ENCODE data around the gene DCC.

DCC gene

GRCh38 chr18:52504589-52504988 lies 164.6 kb downstream of the DCC start:
- no peak for DNase-seq

GRCh38 chr18:52510139-52510538 lies 170.1 kb downstream of the DCC start:
- no peak for DNase-seq

- no peak for DNase-seq
Observed at GRCh38 chr18:52518086-52518485, 178.1 kb downstream of the DCC start.

GRCh38 chr18:52519021-52519420 lies 179.0 kb downstream of the DCC start:
- DNase-seq = no peak

- no peak for DNase-seq
Observed at GRCh38 chr18:52523566-52523965, 183.6 kb downstream of the DCC start.

- no peak for DNase-seq
Observed at GRCh38 chr18:52531836-52532235, 191.8 kb downstream of the DCC start.

- no peak for DNase-seq
Observed at GRCh38 chr18:52536039-52536438, 196.0 kb downstream of the DCC start.

GRCh38 chr18:52537261-52537660 lies 197.3 kb downstream of the DCC start:
- DNase-seq = no peak

- DNase-seq = peak; percentile 52
Observed at GRCh38 chr18:52541056-52541455, 201.1 kb downstream of the DCC start.

- DNase-seq = no peak
Observed at GRCh38 chr18:52544086-52544485, 204.1 kb downstream of the DCC start.

- DNase-seq = no peak
Observed at GRCh38 chr18:52546686-52547346, 206.8 kb downstream of the DCC start.

- DNase-seq = no peak
Observed at GRCh38 chr18:52553441-52553840, 213.4 kb downstream of the DCC start.

- no peak for DNase-seq
Observed at GRCh38 chr18:52554180-52554579, 214.2 kb downstream of the DCC start.

GRCh38 chr18:52567360-52567759 lies 227.4 kb downstream of the DCC start:
- DNase-seq = no peak

GRCh38 chr18:52569492-52569891 lies 229.5 kb downstream of the DCC start:
- DNase-seq = no peak

GRCh38 chr18:52570975-52571374 lies 231.0 kb downstream of the DCC start:
- DNase-seq = no peak

GRCh38 chr18:52572036-52573000 lies 232.3 kb downstream of the DCC start:
- no peak for DNase-seq

- DNase-seq = no peak
Observed at GRCh38 chr18:52577795-52578194, 237.8 kb downstream of the DCC start.

GRCh38 chr18:52582061-52582460 lies 242.1 kb downstream of the DCC start:
- DNase-seq = no peak

GRCh38 chr18:52582516-52582915 lies 242.5 kb downstream of the DCC start:
- no peak for DNase-seq

- DNase-seq = no peak
Observed at GRCh38 chr18:52588931-52589330, 248.9 kb downstream of the DCC start.

GRCh38 chr18:52596748-52597435 lies 256.9 kb downstream of the DCC start:
- DNase-seq = peak; percentile 28

GRCh38 chr18:52598921-52599320 lies 258.9 kb downstream of the DCC start:
- DNase-seq = peak; percentile 19

- DNase-seq = no peak
Observed at GRCh38 chr18:52602820-52603219, 262.8 kb downstream of the DCC start.
